GM21528 (cell line): ENCODE data around the gene ITGBL1.

Source experiments
- ATAC-seq: cut with Tn5 transposase; IDR thresholded peaks from one replicate; pipeline ENCODE4 v1.9.1; 2021; ENCODE audit warnings: mild to moderate bottlenecking, moderate library complexity; ENCODE audit not compliant: unreplicated experiment, low FRiP score

Gene ITGBL1

DNA sequence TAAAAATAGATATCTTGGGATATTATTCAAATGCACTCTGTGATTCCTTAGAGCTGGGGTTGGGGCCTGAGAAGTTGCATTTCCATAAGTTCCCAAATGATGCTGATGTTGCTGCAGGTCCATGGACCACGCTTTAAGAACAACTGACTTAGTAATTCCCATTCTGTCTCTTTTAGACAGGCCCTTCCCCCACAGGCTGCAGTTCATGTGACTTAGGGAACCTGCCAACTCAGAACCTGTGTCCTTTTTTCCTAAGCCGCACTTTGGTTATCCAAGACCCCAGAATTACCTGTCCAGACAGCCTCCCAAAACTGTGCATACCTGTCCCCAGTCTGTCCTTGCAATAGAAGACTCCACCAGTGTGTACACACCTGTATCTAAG lies 1.7 kb upstream of the ITGBL1 start:
- no peak for ATAC-seq

DNA sequence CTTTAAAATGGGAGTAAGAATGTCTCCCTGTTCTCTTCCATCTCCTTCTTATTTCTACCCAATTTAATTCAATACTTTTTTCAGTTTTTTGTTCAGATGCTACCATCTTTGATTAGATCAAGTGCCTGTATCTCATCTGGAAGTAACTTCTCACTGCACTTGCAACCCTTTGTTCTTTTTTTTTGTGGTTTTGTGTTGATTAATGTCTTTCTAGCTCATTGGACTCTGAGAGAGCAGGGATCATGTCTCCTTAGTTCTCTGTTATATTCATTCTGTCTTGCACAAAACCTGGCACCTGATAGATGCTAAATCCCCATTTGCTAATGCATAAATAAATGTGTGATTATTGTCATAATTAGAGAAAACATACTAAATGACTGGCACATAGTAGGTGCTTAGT lies 834 bp upstream of the ITGBL1 start:
- no peak for ATAC-seq

DNA sequence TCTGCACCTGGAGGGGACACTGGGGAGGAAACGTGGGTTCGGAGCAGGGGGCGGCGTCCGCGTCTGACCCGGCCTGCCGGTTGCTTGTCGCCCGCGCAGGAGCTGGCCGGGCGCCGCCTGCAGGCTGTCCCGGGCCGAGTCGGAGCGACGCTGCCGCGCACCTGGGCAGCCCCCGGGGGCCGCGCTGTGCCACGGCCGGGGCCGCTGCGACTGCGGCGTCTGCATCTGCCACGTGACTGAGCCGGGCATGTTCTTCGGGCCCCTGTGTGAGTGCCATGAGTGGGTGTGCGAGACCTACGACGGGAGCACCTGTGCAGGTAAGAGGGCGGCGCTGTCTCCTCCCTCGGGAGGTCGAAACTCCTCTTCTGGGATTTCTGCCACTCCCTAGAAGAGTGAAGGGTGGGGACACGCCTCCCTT lies 1.3 kb downstream of the ITGBL1 start:
- ATAC-seq, result peak; percentile 24

- ATAC-seq, result no peak
These were observed 2.3 kb downstream of the ITGBL1 start for GRCh38 chr13:101454767-101455166.

GRCh38 chr13:101455863-101456262 lies 3.4 kb downstream of the ITGBL1 start:
- no peak for ATAC-seq

DNA sequence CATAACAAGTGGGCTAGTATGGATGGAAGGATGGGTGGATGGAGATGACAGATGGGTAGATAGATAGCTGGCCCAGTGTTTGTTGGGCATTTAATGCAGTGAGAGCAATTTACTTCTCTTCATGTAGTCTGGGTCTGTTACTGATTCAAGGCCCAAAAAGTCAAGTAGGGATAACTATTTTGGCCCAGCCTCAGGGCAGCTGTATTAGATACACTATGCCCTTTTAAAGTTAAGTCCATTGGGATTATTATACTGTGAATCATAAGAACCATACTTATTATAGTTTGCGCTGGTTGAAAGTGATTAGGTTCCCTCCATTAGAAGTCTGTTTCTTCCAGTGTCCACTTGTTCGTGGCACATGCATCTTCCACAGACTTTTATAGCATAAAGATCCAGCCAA lies 4.7 kb downstream of the ITGBL1 start:
- ATAC-seq, result no peak

DNA sequence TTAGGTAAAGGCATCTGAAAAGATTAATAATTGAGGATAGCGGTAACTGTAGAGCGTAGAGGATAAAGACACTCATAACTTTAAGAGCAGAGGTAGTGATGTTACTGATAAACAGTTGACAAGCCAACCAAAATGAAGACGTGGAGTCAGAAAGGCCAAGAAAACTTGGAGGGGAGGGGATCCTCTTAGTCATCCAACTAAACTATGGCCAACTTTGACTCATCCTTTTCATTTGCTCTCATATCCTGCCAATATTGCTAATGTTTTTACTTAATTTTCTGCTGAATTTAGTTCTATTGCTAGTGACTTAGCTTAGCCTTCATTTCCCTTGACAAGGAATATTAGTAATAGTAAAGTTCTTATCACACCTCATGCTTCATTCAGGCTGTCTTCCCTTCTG lies 13.4 kb downstream of the ITGBL1 start:
- ATAC-seq, result no peak

DNA sequence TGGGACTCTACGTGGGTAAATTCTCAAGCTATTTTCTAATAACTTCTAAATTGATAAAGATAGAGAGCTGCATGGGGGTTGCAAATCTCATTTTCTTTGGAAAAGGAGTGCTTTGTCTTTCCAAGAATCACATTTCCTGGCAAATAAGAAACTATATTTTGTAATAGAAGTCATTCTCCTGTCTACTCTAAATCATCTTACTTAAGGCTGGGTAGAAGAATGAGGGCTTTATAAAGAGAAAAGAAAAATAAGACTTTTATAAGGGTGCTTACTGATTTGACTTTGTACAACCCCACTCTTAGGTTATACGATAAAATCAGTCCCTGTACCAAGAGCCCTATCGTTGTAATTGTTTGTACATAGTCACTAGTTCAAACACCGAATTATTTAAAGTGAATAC lies 14.9 kb downstream of the ITGBL1 start:
- no peak for ATAC-seq

DNA sequence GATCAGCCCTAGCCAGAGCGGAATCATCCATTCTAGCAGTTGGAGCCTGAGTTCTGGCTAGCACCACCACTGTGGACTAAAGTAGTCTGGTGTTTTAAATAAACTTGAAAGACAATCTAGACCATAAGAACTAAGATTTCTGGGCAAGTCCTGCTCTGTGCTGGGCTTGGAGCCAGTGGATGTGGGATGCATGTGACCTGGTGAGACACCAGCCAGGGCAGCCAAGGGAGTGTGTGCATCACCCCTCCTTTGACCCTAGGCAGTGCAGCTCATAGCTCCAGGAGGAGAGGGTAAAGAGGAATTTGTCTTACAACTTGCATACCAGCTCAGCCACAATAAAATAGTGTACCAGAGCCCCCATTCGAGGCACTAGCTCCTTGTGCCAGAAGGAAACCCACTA lies 21.0 kb downstream of the ITGBL1 start:
- ATAC-seq, result no peak

DNA sequence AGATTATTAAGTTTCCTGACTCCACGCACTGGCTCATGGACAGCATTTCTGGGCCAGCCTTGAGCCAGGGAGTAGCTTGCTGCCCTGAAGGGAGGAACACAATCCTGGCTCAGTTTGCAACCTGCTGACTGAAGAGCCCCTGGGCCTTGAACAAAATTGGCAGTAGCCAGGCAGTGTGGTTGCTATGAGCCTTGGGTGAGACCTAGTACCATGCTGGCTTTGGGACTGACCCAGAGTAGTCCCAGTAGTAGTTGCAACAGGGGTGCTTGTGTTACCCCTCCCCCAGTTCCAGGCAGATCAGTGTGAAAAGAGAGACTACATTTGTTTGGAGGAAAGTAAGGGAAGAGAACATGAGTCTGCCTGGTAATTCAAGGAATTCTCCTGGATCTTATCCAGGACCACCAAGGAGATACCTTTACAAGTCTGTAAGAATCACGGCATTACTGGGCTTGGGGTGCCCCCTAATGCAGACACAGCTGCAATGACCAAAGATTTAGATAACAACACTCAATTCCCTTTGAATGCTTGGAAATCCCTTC lies 22.0 kb downstream of the ITGBL1 start:
- no peak for ATAC-seq

DNA sequence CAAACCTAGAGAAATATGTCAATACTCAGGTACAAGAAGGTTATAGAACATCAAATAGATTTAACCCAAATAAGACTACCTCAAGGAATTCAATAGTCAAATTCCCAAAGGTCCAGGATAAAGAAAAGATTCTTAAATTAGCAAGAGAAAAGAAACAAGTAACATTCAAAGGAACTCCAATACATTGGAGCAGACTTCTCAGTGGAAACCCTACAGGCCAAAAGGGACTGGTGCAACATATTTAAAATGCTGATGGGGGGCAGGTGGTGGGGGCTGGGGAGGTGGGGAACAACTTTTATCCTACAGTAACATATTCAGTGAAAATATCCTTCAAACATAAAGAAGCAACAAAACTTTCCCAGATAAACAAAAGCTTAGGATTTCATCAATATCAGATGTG lies 23.1 kb downstream of the ITGBL1 start:
- no peak for ATAC-seq

DNA sequence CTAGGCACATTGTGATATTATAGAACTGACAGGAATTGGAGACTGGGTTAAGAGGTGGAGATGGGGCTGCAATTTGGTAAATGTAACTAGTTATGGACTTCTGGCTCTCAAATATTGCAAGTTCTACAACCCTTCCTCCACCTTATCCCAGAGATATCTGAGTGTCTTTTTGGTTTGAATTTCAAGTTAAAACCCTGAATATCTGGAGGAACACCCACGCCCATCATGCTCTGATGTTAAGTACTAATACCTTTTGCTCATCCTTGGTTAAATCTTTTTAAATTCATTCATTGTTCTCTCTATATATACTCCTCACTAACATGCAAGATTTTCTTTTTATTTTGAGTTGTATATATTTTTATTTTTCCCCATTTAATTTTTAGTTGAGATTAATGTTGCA lies 28.9 kb downstream of the ITGBL1 start:
- ATAC-seq, result no peak

DNA sequence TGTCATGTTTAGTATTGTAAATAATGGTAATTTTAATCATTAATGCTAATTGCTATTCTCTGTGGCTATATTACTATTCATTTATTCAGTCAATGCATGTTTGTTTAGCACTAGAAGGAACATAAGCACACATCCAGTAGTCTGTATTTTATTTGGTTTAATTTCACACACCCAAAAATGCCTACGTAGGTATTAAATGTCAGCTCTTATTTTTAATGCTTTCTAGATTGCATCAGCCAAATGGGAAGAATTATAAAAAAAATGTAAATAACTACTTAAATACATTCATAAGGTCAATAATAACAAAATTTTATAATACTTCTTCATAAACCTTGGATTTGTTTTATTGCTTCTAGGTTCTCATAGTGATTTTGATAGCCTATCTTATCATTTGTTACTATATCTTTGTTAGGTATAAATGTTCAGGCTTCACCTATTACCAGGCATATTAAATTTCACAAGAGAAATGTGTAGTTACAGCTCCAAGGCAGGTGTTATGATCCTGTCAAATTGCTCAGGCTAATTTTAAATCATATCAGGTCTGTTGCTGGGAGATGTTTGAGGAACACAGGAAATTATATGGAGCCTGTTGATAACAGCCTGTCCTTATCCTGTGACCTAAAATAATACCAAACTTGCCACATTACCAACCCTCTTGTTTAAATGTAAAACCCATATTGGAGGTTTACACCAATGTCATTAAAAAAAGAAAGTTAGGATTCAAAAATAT lies 34.4 kb downstream of the ITGBL1 start:
- ATAC-seq, result no peak

GRCh38 chr13:101487438-101487830 lies 35.0 kb downstream of the ITGBL1 start:
- ATAC-seq, result no peak

- ATAC-seq, result no peak
These were observed 36.3 kb downstream of the ITGBL1 start for GRCh38 chr13:101488734-101489133.

DNA sequence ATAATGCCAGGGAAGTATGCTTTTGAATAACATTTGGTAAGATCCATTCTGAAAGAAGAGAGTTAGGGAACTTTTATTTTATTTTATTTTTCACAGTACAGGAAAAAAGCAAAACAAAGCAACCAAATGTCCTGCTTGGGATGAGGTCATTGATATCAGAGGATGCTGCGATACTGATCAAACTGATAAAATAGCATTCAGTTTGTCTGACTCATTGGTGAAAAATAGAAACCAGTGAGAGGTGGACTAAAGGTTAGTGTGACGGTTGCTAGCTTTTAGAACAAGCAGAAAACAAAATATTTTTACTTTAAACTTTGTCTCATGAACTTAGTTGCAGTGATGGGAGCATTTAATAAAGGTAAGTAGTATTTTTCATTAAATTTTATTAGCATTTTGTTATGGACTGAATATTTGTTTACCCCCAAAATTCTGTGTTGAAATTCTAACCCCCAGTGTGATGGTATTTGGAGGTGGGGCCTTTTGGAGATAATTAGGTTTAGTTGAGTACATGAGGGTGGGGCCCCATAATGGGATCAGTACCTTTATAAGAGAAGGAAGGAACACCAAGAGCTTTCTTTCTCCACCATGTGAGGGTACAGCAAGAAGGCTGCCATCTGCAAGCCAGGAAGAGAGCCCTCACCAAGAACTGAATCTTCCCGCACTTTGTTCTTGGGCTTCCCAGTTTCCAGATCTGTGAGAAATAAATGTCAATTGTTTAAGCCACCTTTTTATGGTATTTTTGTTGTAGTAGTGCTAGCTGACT lies 37.3 kb downstream of the ITGBL1 start:
- no peak for ATAC-seq

DNA sequence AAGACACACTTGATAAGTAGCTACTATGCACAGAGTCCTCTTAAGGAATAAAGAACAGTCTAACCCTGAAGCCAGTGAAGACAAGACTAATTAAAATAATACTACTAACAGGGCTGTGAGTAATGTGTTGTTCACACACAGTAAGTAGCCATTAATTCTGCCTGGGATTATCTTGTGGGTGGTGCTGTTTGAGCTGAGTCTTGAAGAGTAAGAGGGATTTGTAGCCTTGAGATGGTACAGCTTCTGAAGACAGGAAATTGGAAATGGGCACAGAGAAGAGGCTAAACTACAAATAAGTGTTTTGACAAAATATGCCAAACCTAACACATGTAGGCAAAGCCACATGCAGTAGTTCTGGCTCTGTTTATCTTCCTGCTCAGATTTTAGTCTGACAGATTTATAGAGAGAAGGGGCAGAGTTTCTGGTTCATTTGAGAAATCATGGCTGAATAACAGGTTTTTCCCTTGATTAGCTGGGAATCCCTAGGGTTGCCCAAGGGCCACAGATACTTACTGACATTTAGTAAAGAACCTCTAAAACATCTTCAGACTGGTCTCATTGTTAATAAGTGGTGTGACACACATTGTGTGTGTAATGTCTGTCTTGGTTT lies 38.0 kb downstream of the ITGBL1 start:
- ATAC-seq, result no peak

GRCh38 chr13:101492251-101492910 lies 39.9 kb downstream of the ITGBL1 start:
- no peak for ATAC-seq

GRCh38 chr13:101493541-101493940 lies 41.1 kb downstream of the ITGBL1 start:
- no peak for ATAC-seq

GRCh38 chr13:101499406-101499805 lies 46.9 kb downstream of the ITGBL1 start:
- ATAC-seq, result no peak

DNA sequence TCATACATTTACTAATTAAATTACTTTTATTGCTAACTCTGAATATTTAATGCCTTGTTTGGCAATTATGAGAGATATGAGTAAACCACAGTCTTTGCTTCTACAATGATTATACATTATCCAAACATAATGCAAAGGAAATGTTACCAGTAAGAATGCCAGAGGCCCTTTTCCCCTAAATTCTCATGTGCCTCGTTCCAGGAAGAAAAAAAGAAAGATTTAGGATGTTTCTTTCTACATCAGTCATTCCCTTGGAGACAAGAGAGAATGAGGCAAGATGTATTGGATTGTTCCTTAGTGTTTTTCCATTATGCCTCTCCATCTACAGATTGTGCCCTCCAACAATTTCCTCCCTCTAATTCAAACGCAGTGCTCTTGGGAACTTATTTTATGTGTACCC lies 50.1 kb downstream of the ITGBL1 start:
- no peak for ATAC-seq
